IMR-90 (cell line): ENCODE data around the gene NHLH2. TPM values are rescaled to one million over a fixed set of nuclear protein-coding genes. Genes with fewer than 3 reads are reported as not detected.
A peak's percentile ranks its signal among the peaks of the same experiment; 100 is the strongest.

Source experiments
- ATAC-seq: fragments of 200-7000 bp; cut with Tn5 transposase; 2 replicates; pipeline ENCODE4 v1.9.1; 2020; ENCODE audit warnings: low read depth, mild to moderate bottlenecking, moderate library complexity
- BruUV-seq: library from RNA; stranded (reverse); fragments of 400-500 nt; replicated peaks from 2 replicates; lab custom pipeline; 2021; lab: Mats Ljungman, UMichigan
- CTCF ChIA-PET: fragments of 300-600 bp; formaldehyde crosslinking; extraction: SDS; loops from one replicate; lab custom pipeline; 2021; ENCODE audit warnings: antibody characterized with exemption; lab: Yijun Ruan, JAX
- POLR2A ChIA-PET: fragments of 300-600 bp; sonication (Branson Sonifier 250); formaldehyde crosslinking; loops from one replicate; lab custom pipeline; 2022; ENCODE audit warnings: antibody characterized with exemption; ENCODE audit not compliant: unreplicated experiment; lab: Charles Lee
- DNase-seq: peaks from one replicate; pipeline ENCODE4 v3.0.0; 2013
- H2AFZ ChIP-seq: replicated peaks from 2 replicates; pipeline ENCODE3; 2013; ENCODE audit warnings: low read length, mild to moderate bottlenecking; ENCODE audit not compliant: poor library complexity
- H2AK5ac ChIP-seq: 2 replicates; pipeline ENCODE4 v1.6.1; 2013; ENCODE audit warnings: low read depth, low read length, inconsistent platforms
- H2AK9ac ChIP-seq: replicated peaks from 2 replicates; pipeline ENCODE3; 2013; ENCODE audit warnings: mild to moderate bottlenecking, low read depth, low read length, moderate library complexity; ENCODE audit not compliant: poor library complexity
- H2BK120ac ChIP-seq: 2 replicates; pipeline ENCODE4 v1.6.1; 2013; ENCODE audit warnings: low read depth, low read length, inconsistent platforms
- H2BK15ac ChIP-seq: 3 replicates; pipeline ENCODE4 v1.6.1; 2013; ENCODE audit warnings: low read depth, low read length, inconsistent platforms
- H2BK20ac ChIP-seq: 2 replicates; pipeline ENCODE4 v1.6.1; 2013; ENCODE audit warnings: low read depth, mild to moderate bottlenecking, inconsistent platforms, low read length, moderate library complexity
- H2BK5ac ChIP-seq: 2 replicates; pipeline ENCODE4 v1.6.1; 2013; ENCODE audit warnings: mild to moderate bottlenecking, low read depth, low read length, inconsistent platforms; ENCODE audit not compliant: poor library complexity, severe bottlenecking
- H3K14ac ChIP-seq: replicated peaks from 2 replicates; pipeline ENCODE4 v1.6.1; 2013; ENCODE audit warnings: low read depth, low read length, inconsistent platforms
- H3K18ac ChIP-seq: 2 replicates; pipeline ENCODE4 v1.6.1; 2013; ENCODE audit warnings: low read depth, low read length, control low read depth
- H3K23ac ChIP-seq: 2 replicates; pipeline ENCODE4 v1.6.1; 2013; ENCODE audit warnings: low read depth, low read length, inconsistent platforms
- H3K27ac ChIP-seq: 2 replicates; pipeline ENCODE4 v1.5.1; 2013; ENCODE audit warnings: mild to moderate bottlenecking, control low read depth, low read length; ENCODE audit not compliant: insufficient read depth
- H3K27me3 ChIP-seq: 2 replicates; pipeline ENCODE4 v1.6.1; 2013; ENCODE audit warnings: low read length; ENCODE audit not compliant: control insufficient read depth, insufficient read depth
- H3K36me3 ChIP-seq: 2 replicates; pipeline ENCODE4 v1.6.1; 2013; ENCODE audit warnings: low read length, mixed read lengths; ENCODE audit not compliant: control insufficient read depth, insufficient read depth
- H3K4ac ChIP-seq: 2 replicates; pipeline ENCODE4 v1.6.1; 2013; ENCODE audit warnings: low read depth, low read length, inconsistent platforms
- H3K4me1 ChIP-seq: 2 replicates; pipeline ENCODE4 v1.6.1; 2013; ENCODE audit warnings: low read length, mixed read lengths; ENCODE audit not compliant: control insufficient read depth, insufficient read depth
- H3K4me2 ChIP-seq: 2 replicates; pipeline ENCODE4 v1.6.1; 2013; ENCODE audit warnings: low read depth, mild to moderate bottlenecking, control low read depth, low read length, moderate library complexity
- H3K4me3 ChIP-seq: 2 replicates; pipeline ENCODE4 v1.5.1; 2013; ENCODE audit warnings: low read depth, mild to moderate bottlenecking, control low read depth, low read length, moderate library complexity; ENCODE audit not compliant: insufficient read depth
- H3K56ac ChIP-seq: 2 replicates; pipeline ENCODE4 v1.6.1; 2013; ENCODE audit warnings: low read length, inconsistent platforms; ENCODE audit not compliant: insufficient read depth; ENCODE audit errors: extremely low read depth
- H3K79me1 ChIP-seq, 2 experiments: 2 replicates each; pipeline ENCODE4 v1.6.1; 2013; ENCODE audit warnings: low read length in 2 of 2, inconsistent platforms in 1 of 2, low read depth in 1 of 2
- H3K9ac ChIP-seq: 2 replicates; pipeline ENCODE4 v1.6.1; 2013; ENCODE audit warnings: low read depth, low read length, control low read depth
- H3K9me1 ChIP-seq: 2 replicates; pipeline ENCODE4 v1.6.1; 2013; ENCODE audit warnings: low read length, inconsistent platforms; ENCODE audit not compliant: insufficient read depth
- H3K9me3 ChIP-seq: 2 replicates; pipeline ENCODE4 v1.6.1; 2013; ENCODE audit warnings: low read length; ENCODE audit not compliant: control insufficient read depth, insufficient read depth
- H4K20me1 ChIP-seq: 2 replicates; pipeline ENCODE4 v1.6.1; 2013; ENCODE audit warnings: low read length, inconsistent platforms; ENCODE audit not compliant: insufficient read depth
- H4K5ac ChIP-seq: 2 replicates; pipeline ENCODE4 v1.6.1; 2013; ENCODE audit warnings: mild to moderate bottlenecking, low read depth, low read length, control low read depth
- H4K8ac ChIP-seq, 2 experiments: 2 replicates each; pipeline ENCODE4 v1.6.1; 2013; ENCODE audit warnings: low read depth in 2 of 2, low read length in 2 of 2, control low read depth in 1 of 2, inconsistent platforms in 1 of 2
- H4K91ac ChIP-seq: 2 replicates; pipeline ENCODE4 v1.6.1; 2013; ENCODE audit warnings: low read depth, low read length, inconsistent platforms; ENCODE audit not compliant: insufficient read depth
- CEBPB ChIP-seq: IDR thresholded peaks from 2 replicates; pipeline ENCODE4 v1.6.1; 2012; ENCODE audit warnings: low read depth, low read length, improper control_type of control experiment
- MAFK ChIP-seq: IDR thresholded peaks from 2 replicates; pipeline ENCODE4 v1.6.1; 2012; ENCODE audit warnings: low read depth, low read length, improper control_type of control experiment
- MXI1 ChIP-seq: IDR thresholded peaks from 2 replicates; pipeline ENCODE4 v1.6.1; 2012; ENCODE audit warnings: low read depth, mild to moderate bottlenecking, low read length, moderate library complexity, borderline replicate concordance
- RAD21 ChIP-seq: IDR thresholded peaks from 2 replicates; pipeline ENCODE4 v1.6.1; 2012; ENCODE audit warnings: low read length, improper control_type of control experiment
- SMC3 ChIP-seq: fragments of 150-350 bp; IDR thresholded peaks from 2 replicates; pipeline ENCODE4 v1.6.1; 2016; ENCODE audit warnings: low read depth, mild to moderate bottlenecking, antibody characterized with exemption, low read length, moderate library complexity
- WGBS, 2 experiments: methylation state at CpG; one replicate each; pipeline versions ENCODE4 v1.1.5 to v1.1.7; 2013; ENCODE audit warnings: missing lambda C conversion rate in 2 of 2; ENCODE audit not compliant: insufficient read length in 1 of 2; ENCODE audit errors: extremely low coverage in 2 of 2; 5-methylcytosine and 5-hydroxymethylcytosine counted together
- dilution Hi-C: fragments of 300-500 bp; cut with HindIII; formaldehyde crosslinking; loops from one replicate; pipeline ENCODE4 v1.14.3; 2018; ENCODE audit warnings: low sequenced_read_pairs; ENCODE audit not compliant: unreplicated experiment
- in situ Hi-C: fragments of 300-500 bp; cut with MboI; formaldehyde crosslinking; loops from 3 replicates; pipeline ENCODE4 v1.14.3; 2019; ENCODE audit warnings: low sequenced_read_pairs, inconsistent platforms, mixed read lengths
- intact Hi-C: fragments of 100-400 bp; cut with micrococcal nuclease; formaldehyde crosslinking; loops from 2 replicates; pipeline ENCODE4 v1.10.0; 2022
- polyA plus RNA-seq, 3 experiments: library from polyadenylated mRNA; depleted of rRNA; stranded (reverse); fragments of >200 nt; gene quantifications; 2 replicates each; pipeline ENCODE4 v1.2.3, GENCODE V29; 2012; ENCODE audit warnings: low replicate concordance in 1 of 3
- total RNA-seq: library from RNA; depleted of rRNA; stranded (reverse); fragments of >200 nt; gene quantifications from 2 replicates; pipeline ENCODE4 v1.2.3, GENCODE V29; 2012
- TF ChIP-seq, protein P1 (sequence below): fragments of 150-350 bp; IDR thresholded peaks from 2 replicates; pipeline ENCODE4 v1.6.1; 2016; ENCODE audit warnings: low read depth, mild to moderate bottlenecking, low read length, moderate library complexity, borderline replicate concordance
- TF ChIP-seq, protein P2 (sequence below): conservative IDR thresholded peaks from 2 replicates; pipeline ENCODE4 v1.5.1; 2012; ENCODE audit warnings: mild to moderate bottlenecking, low read depth, low read length, improper control_type of control experiment

NHLH2 gene
- total and polyA plus RNA-seq, 2 of the 4 experiments (the other 2 are of a cell fraction), result not detected

DNA sequence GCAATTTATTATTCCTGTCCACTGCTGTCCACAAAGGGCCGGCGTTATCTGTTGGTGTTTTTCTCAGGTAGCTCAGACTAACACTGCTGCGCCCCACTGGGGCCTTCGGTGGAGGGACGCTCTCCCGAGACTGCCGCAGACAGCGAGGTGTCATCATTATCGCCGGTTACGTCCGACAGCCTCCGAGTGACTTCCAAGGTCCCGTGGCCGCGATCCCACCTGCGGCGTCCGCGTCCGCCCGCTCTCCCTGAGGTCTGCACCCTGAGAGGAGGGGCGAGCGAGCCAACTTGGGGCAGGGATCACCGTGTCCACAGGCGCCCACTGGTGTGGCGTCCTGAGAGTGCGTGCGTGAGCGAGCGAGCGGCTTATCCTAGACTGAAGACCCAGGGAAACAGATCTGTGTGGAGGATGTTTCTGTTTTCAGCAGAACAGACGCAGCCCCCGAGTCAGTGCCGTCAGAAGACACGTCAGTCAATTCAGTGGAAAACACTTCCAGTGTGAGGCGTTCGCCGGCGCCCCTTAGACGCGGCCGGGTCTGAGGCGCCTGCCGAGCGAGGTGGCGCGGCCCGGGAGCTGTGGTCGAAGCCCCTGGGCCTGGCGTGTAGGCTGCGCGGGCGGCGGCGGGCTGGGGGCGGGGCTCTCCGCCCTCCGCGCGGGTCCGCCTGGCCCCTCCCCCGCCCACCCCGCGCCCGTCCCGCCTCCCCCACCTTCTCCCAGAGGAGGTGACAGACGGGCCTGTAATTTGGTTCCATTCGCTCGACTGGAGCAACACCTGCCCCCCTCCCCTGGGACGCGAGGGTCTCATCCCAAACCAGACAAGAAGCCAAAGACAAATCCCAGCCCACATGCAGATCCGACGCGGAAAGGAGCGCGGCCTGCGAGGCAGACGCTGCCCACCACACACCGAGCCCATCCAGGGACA, 12.6 kb downstream of the NHLH2 start:
- Histone ChIP-seq H3K23ac (no peak overlapping the region), H2BK5ac (no peak overlapping the region), H3K9me3 (no peaks in the 10 kb centered on the region), H3K9me1 (no peaks in the 10 kb centered on the region), H3K18ac (no peak overlapping the region), H2AK9ac (peak overlapping the region; percentile 23), H4K91ac (no peak overlapping the region), H2AFZ (peak overlapping the region; percentile 77), H3K4ac (no peak overlapping the region), H3K4me1 (peaks cover 2% of the 10 kb centered on the region; the same call in 1 of the 2 replicates), H2AK5ac (no peak overlapping the region), H3K56ac (no peak overlapping the region), H3K14ac (no peak overlapping the region), H2BK20ac (no peak overlapping the region), H4K20me1 (no peaks in the 10 kb centered on the region), H3K36me3 (no peaks in the 10 kb centered on the region), H3K79me1 (no peaks in the 10 kb centered on the region), H3K9ac (no peak overlapping the region), H3K4me3 (peak overlapping the region; percentile 23; the same call in 1 of the 2 replicates), H3K27ac (no peak overlapping the region), H4K8ac (no peak overlapping the region), H3K27me3 (peaks cover 26% of the 10 kb centered on the region), H2BK120ac (no peak overlapping the region), H4K5ac (no peak overlapping the region), H3K4me2 (peak overlapping the region; percentile 67; the same call in 1 of the 2 replicates), H2BK15ac (no peak overlapping the region)
- intact Hi-C loops, result no loop called here
- in situ Hi-C loops, result no loop called here
- CTCF ChIA-PET, result no interaction called here
- TF ChIP-seq RAD21 (no peak), MAFK (no peak), MXI1 (no peak), CEBPB (no peak), SMC3 (no peak)
- TF ChIP-seq, protein P1, sequence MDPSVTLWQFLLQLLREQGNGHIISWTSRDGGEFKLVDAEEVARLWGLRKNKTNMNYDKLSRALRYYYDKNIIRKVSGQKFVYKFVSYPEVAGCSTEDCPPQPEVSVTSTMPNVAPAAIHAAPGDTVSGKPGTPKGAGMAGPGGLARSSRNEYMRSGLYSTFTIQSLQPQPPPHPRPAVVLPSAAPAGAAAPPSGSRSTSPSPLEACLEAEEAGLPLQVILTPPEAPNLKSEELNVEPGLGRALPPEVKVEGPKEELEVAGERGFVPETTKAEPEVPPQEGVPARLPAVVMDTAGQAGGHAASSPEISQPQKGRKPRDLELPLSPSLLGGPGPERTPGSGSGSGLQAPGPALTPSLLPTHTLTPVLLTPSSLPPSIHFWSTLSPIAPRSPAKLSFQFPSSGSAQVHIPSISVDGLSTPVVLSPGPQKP, result no peak
- TF ChIP-seq, protein P2, sequence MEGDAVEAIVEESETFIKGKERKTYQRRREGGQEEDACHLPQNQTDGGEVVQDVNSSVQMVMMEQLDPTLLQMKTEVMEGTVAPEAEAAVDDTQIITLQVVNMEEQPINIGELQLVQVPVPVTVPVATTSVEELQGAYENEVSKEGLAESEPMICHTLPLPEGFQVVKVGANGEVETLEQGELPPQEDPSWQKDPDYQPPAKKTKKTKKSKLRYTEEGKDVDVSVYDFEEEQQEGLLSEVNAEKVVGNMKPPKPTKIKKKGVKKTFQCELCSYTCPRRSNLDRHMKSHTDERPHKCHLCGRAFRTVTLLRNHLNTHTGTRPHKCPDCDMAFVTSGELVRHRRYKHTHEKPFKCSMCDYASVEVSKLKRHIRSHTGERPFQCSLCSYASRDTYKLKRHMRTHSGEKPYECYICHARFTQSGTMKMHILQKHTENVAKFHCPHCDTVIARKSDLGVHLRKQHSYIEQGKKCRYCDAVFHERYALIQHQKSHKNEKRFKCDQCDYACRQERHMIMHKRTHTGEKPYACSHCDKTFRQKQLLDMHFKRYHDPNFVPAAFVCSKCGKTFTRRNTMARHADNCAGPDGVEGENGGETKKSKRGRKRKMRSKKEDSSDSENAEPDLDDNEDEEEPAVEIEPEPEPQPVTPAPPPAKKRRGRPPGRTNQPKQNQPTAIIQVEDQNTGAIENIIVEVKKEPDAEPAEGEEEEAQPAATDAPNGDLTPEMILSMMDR, result no peak
- BruUV-seq, result no TSS peak
- dilution Hi-C loops, result no loop called here
- DNase-seq, result peak; percentile 9
- POLR2A ChIA-PET, result no interaction called here
- 3% methylated on average over 11 of the region's 80 CpGs; no CpG with 5 or more reads in 1 of the 2 experiments for WGBS, 2 experiments
- ATAC-seq, result peak; percentile 24
